K562 (cell line): Measurements from ENCODE around the gene C6orf62. TPM values are rescaled to one million over a fixed set of nuclear protein-coding genes. Genes with fewer than 3 reads are reported as not detected.
A peak's percentile ranks its signal among the peaks of the same experiment; 100 is the strongest.

Experiments used
- ATAC-seq: fragments of 200-7000 bp; cut with Tn5 transposase; 3 replicates; pipeline ENCODE4 v1.9.1; 2020; ENCODE audit warnings: moderate library complexity
- BruUV-seq: library from RNA; stranded (reverse); fragments of 400-500 nt; replicated peaks from 2 replicates; lab custom pipeline; 2021; lab: Mats Ljungman, UMichigan
- CTCF ChIA-PET: fragments of 300-600 bp; formaldehyde crosslinking; extraction: SDS; loops from one replicate; lab custom pipeline; 2021; ENCODE audit warnings: low intra/inter-chr PET ratio; lab: Yijun Ruan, JAX
- POLR2A ChIA-PET: fragments of 300-600, 350-650 bp; sonication (Branson Sonifier 250); formaldehyde crosslinking; extraction: SDS; loops from one replicate; lab custom pipeline; 2021; ENCODE audit warnings: antibody characterized with exemption, inconsistent platforms; lab: Yijun Ruan, JAX
- DNase-seq, 4 experiments: peaks; one replicate each; pipeline versions ENCODE4 v3.0.0 to v3.0.0-alpha.2; 2011 to 2018; ENCODE audit warnings: low spot score in 3 of 4, mixed read lengths in 3 of 4; ENCODE audit errors: extremely low read depth in 1 of 4
- FAIRE-seq: peaks from 2 replicates; lab custom pipeline; 2011; peaks lifted over from hg19 to GRCh38; lab: Jason Lieb, UNC
- H2AFZ ChIP-seq: 2 replicates; pipeline ENCODE4 v1.6.0; 2011; ENCODE audit warnings: low read depth, low read length, control low read depth, inconsistent platforms
- H3K27ac ChIP-seq: fragments of 200-600 bp; 3 replicates; pipeline ENCODE4 v1.8.0; 2011; ENCODE audit warnings: low read depth, mild to moderate bottlenecking, control low read depth, inconsistent platforms, low read length, moderate library complexity, mixed read lengths; ENCODE audit errors: extremely low read depth
- H3K27me3 ChIP-seq, 2 experiments: fragments of 300-600 bp in 1 of 2; 2 replicates in 1 of 2; 3 replicates in 1 of 2; pipeline versions ENCODE4 v1.6.0 to v1.8.0; 2011; ENCODE audit warnings: inconsistent platforms in 2 of 2, low read length in 2 of 2, mild to moderate bottlenecking in 1 of 2, mixed read lengths in 1 of 2, moderate library complexity in 1 of 2; ENCODE audit not compliant: control insufficient read depth in 2 of 2, insufficient read depth in 2 of 2
- H3K36me3 ChIP-seq: fragments of 300-600 bp; 3 replicates; pipeline ENCODE4 v1.8.0; 2011; ENCODE audit warnings: mild to moderate bottlenecking, low read length, inconsistent platforms; ENCODE audit not compliant: control insufficient read depth, insufficient read depth
- H3K4me1 ChIP-seq, 2 experiments: fragments of 200-600 bp in 1 of 2; replicated peaks in 1 of 2; 2 replicates in 1 of 2; 3 replicates in 1 of 2; pipeline versions ENCODE4 v1.5.1 to v1.8.0; 2011; ENCODE audit warnings: inconsistent platforms in 2 of 2, low read length in 2 of 2, mild to moderate bottlenecking in 1 of 2, mixed read lengths in 1 of 2, moderate library complexity in 1 of 2; ENCODE audit not compliant: control insufficient read depth in 2 of 2, insufficient read depth in 2 of 2
- H3K4me2 ChIP-seq: 2 replicates; pipeline ENCODE4 v1.6.1; 2011; ENCODE audit warnings: low read length, control low read depth, inconsistent platforms, mixed read lengths; ENCODE audit not compliant: insufficient read depth
- H3K4me3 ChIP-seq: fragments of 200-600 bp; sonication (generic), shearing (Covaris generic); 2 replicates; pipeline ENCODE4 v1.5.1; 2016; ENCODE audit warnings: control low read depth, inconsistent platforms
- H3K79me2 ChIP-seq: fragments of 200-600 bp; 3 replicates; pipeline ENCODE4 v1.8.0; 2011; ENCODE audit warnings: low read length, inconsistent platforms; ENCODE audit not compliant: control insufficient read depth, insufficient read depth
- H3K9ac ChIP-seq, 2 experiments: 2 replicates each; pipeline versions ENCODE4 v1.6.0 to v1.6.1; 2011; ENCODE audit warnings: low read depth in 2 of 2, low read length in 2 of 2, control low read depth in 1 of 2, inconsistent platforms in 1 of 2, mild to moderate bottlenecking in 1 of 2, mixed read lengths in 1 of 2; ENCODE audit not compliant: insufficient read depth in 1 of 2
- H3K9me1 ChIP-seq: one replicate; pipeline ENCODE4 v1.6.0; 2011; ENCODE audit warnings: inconsistent platforms, mild to moderate bottlenecking, low read length, moderate library complexity; ENCODE audit not compliant: control insufficient read depth, insufficient read depth
- H3K9me3 ChIP-seq: replicated peaks from 2 replicates; pipeline ENCODE4 v1.5.1; 2011; ENCODE audit warnings: low read depth, low read length, inconsistent platforms; ENCODE audit not compliant: control insufficient read depth, insufficient read depth
- H4K20me1 ChIP-seq: replicated peaks from 2 replicates; pipeline ENCODE4 v1.6.1; 2011; ENCODE audit warnings: low read length, inconsistent platforms, mixed read lengths; ENCODE audit not compliant: control insufficient read depth, insufficient read depth
- BRD9 ChIP-seq: fragments of 450-650 bp; IDR thresholded peaks from 2 replicates; pipeline ENCODE4 v1.6.1; 2018; ENCODE audit warnings: low read depth; ENCODE audit not compliant: partially characterized antibody
- DMBX1 ChIP-seq: fragments of 250-450 bp; sonication (Bioruptor Pico); IDR thresholded peaks from 2 replicates; pipeline ENCODE4 v1.8.0; 2022; ENCODE audit warnings: inconsistent platforms, mild to moderate bottlenecking, moderate library complexity, borderline replicate concordance
- GABPB1 ChIP-seq: sonication (generic); formaldehyde crosslinking; IDR thresholded peaks from 2 replicates; pipeline ENCODE4 v1.8.0; 2022; ENCODE audit warnings: mild to moderate bottlenecking, missing genetic modification reagents
- KDM2B ChIP-seq: fragments of 250-450 bp; sonication (Bioruptor Pico); IDR thresholded peaks from 2 replicates; pipeline ENCODE4 v1.8.0; 2021; ENCODE audit warnings: mild to moderate bottlenecking, moderate library complexity
- POLR2B ChIP-seq: fragments of 450-650 bp; IDR thresholded peaks from 2 replicates; pipeline ENCODE4 v1.6.1; 2018; ENCODE audit warnings: low read depth; ENCODE audit not compliant: partially characterized antibody
- POLR2H ChIP-seq: IDR thresholded peaks from 2 replicates; pipeline ENCODE4 v1.6.1; 2016; ENCODE audit warnings: missing genetic modification characterization, low read depth, mild to moderate bottlenecking, control low read depth, missing compliant biosample characterization, moderate library complexity
- SPI1 ChIP-seq: IDR thresholded peaks from 2 replicates; pipeline ENCODE4 v1.6.1; 2011; ENCODE audit warnings: low read depth, low read length, control low read depth, borderline replicate concordance
- ZNF12 ChIP-seq: sonication (generic); formaldehyde crosslinking; IDR thresholded peaks from 2 replicates; pipeline ENCODE4 v1.4.0; 2020; ENCODE audit warnings: mild to moderate bottlenecking, missing genetic modification reagents
- ZNF146 ChIP-seq: IDR thresholded peaks from one replicate; pipeline ENCODE4 v1.6.1; 2018; ENCODE audit warnings: missing compliant biosample characterization; ENCODE audit not compliant: unreplicated experiment
- WGBS: fragments of 100-300 bp; shearing (Covaris generic); methylation state at CpG from one replicate; pipeline ENCODE4 v1.1.6; 2016; ENCODE audit warnings: low coverage, mixed read lengths; ENCODE audit not compliant: insufficient coverage; ENCODE audit errors: missing lambda C conversion rate; 5-methylcytosine and 5-hydroxymethylcytosine counted together
- in situ Hi-C: fragments of 300-500 bp; cut with MboI; formaldehyde crosslinking; loops from 4 replicates; pipeline ENCODE4 v1.15.0; 2018; ENCODE audit warnings: inconsistent platforms, mixed read lengths
- intact Hi-C: fragments of 100-400 bp; cut with micrococcal nuclease; formaldehyde crosslinking; loops from 2 replicates; pipeline ENCODE4 v1.14.2; 2022
- polyA plus RNA-seq, 8 experiments: library from polyadenylated mRNA; depleted of rRNA in 4 of 8; stranded (reverse) in 5 of 8; unstranded in 3 of 8; fragments of >200 nt; fragmentation: Nextera tagmentation in 2 of 8; fragmentation: Illumina TruSeq in 1 of 8; extraction: Ambion mirVana in 2 of 8; extraction: Trizol in 1 of 8; gene quantifications; 2 replicates each; pipeline versions ENCODE4 v1.2.1 to v1.2.3, GENCODE V29; 2011 to 2014; ENCODE audit warnings: inconsistent platforms in 1 of 8, missing spikeins in 1 of 8
- total RNA-seq, 7 experiments: library from RNA; depleted of rRNA in 6 of 7; stranded (reverse); fragments of >200 nt in 6 of 7; fragmentation: Illumina TruSeq in 2 of 7; extraction: Trizol in 2 of 7; gene quantifications; 2 replicates each; pipeline versions ENCODE4 v1.2.1 to v1.2.3, GENCODE V29; 2011 to 2021; ENCODE audit warnings: low replicate concordance in 1 of 7

C6orf62 gene
- total and polyA plus RNA-seq, 9 of the 15 experiments (the other 6 are each of a cell fraction or from before 2014, with no cell fraction given): 48.5 to 579 (median 111) TPM

GRCh38 chr6:24743944-24744335 is 25.0 kb upstream of the C6orf62 start:
- BruUV-seq: no TSS peak
- Histone ChIP-seq H3K9ac (no peak overlapping the region), H3K36me3 (no peaks in the 10 kb centered on the region), H3K4me3 (no peak overlapping the region), H4K20me1 (no peaks in the 10 kb centered on the region), H3K9me1 (no peaks in the 10 kb centered on the region), H3K27me3 (0 out of 5 replicates have a peak, but pooled peaks cover 0 to under 1% of the 10 kb centered on the region in 2 experiments), H3K27ac (peak overlapping the region; percentile 70; the same call in 1 of the 3 replicates), H2AFZ (peak overlapping the region; percentile 88), H3K4me1 (peaks cover 0 to 14% of the 10 kb centered on the region in 2 experiments; a peak in 3 of 5 replicates), H3K4me2 (no peak overlapping the region), H3K79me2 (no peaks in the 10 kb centered on the region), H3K9me3 (no peaks in the 10 kb centered on the region)
- 40% methylated on average over 2 of the region's 3 CpGs for WGBS
- CTCF ChIA-PET: no interaction called here
- intact Hi-C loops (no loop called here), in situ Hi-C loops (no loop called here)
- TF ChIP-seq BRD9: no peak
- no peak for TF ChIP-seq KDM2B (CRISPR knock-in tag)
- TF ChIP-seq SPI1: peak; percentile 85
- TF ChIP-seq ZNF146 (CRISPR knock-in tag): no peak
- TF ChIP-seq POLR2B: no peak
- no peak for TF ChIP-seq DMBX1 (CRISPR knock-in tag)
- TF ChIP-seq ZNF12: no peak
- no peak for TF ChIP-seq GABPB1 (CRISPR knock-in tag)
- TF ChIP-seq POLR2H (tag): 0 out of 2 replicates have a peak, but pooled peaks have one; percentile 20
- FAIRE-seq (no peak), DNase-seq (no peak), ATAC-seq (no peak)
- POLR2A ChIA-PET: interaction anchor here (0.8 to 1.4 kb wide), 5 partner anchors 9 to 40 kb away, joined by 3 to 9 read pairs (median 4); no protein-coding TSS in a partner anchor
